K562 (cell line): ENCODE data around the gene TFEB. TPM values are rescaled to one million over a fixed set of nuclear protein-coding genes. Genes with fewer than 3 reads are reported as not detected.
A peak's percentile ranks its signal among the peaks of the same experiment; 100 is the strongest.

ENCODE experiments used
- BHLHE40 ChIP-seq: IDR thresholded peaks from 2 replicates; pipeline ENCODE4 v1.6.1; 2011; ENCODE audit warnings: low read length, improper control_type of control experiment
- BMI1 ChIP-seq: fragments of 150-350 bp; IDR thresholded peaks from 2 replicates; pipeline ENCODE4 v1.6.1; 2014; ENCODE audit warnings: low read length
- CBX3 ChIP-seq, 2 experiments: IDR thresholded peaks; 1 replicate in 1 of 2; 2 replicates in 1 of 2; pipeline ENCODE4 v1.6.1; 2012; ENCODE audit warnings: inconsistent platforms in 2 of 2, low read length in 2 of 2, borderline replicate concordance in 1 of 2, control low read depth in 1 of 2
- CUX1 ChIP-seq: fragments of 200-800 bp; sonication (Bioruptor generic); IDR thresholded peaks from 2 replicates; pipeline ENCODE4 v1.6.1; 2016; ENCODE audit warnings: missing genetic modification characterization, missing compliant biosample characterization
- DEAF1 ChIP-seq: fragments of 450-650 bp; formaldehyde crosslinking; IDR thresholded peaks from 2 replicates; pipeline ENCODE4 v1.4.0; 2020; ENCODE audit warnings: mild to moderate bottlenecking, moderate library complexity
- FUS ChIP-seq: fragments of 200-400 bp; formaldehyde crosslinking; optimal IDR thresholded peaks from 2 replicates; pipeline ENCODE3; 2017; ENCODE audit warnings: low read depth, low read length
- HDAC3 ChIP-seq: fragments of 450-650 bp; IDR thresholded peaks from 2 replicates; pipeline ENCODE4 v1.6.1; 2018; ENCODE audit warnings: borderline replicate concordance, mild to moderate bottlenecking, moderate library complexity; ENCODE audit not compliant: partially characterized antibody
- MNT ChIP-seq, 2 experiments: fragments of 450-650 bp; conservative IDR thresholded peaks; 2 replicates each; pipeline ENCODE4 v1.6.1; 2017; ENCODE audit warnings: mild to moderate bottlenecking in 2 of 2, moderate library complexity in 2 of 2
- MXI1 ChIP-seq: IDR thresholded peaks from 2 replicates; pipeline ENCODE4 v1.6.1; 2011; ENCODE audit warnings: low read depth, mild to moderate bottlenecking, improper control_type of control experiment, low read length
- PPARD ChIP-seq: fragments of 250-450 bp; sonication (Bioruptor Pico); IDR thresholded peaks from 2 replicates; pipeline ENCODE4 v1.8.0; 2022; ENCODE audit warnings: inconsistent platforms, mild to moderate bottlenecking, moderate library complexity
- PTBP1 ChIP-seq: fragments of 200-400 bp; formaldehyde crosslinking; IDR thresholded peaks from 2 replicates; pipeline ENCODE4 v1.6.1; 2017; ENCODE audit warnings: low read depth, low read length
- PTTG1 ChIP-seq: fragments of 450-650 bp; IDR thresholded peaks from 2 replicates; pipeline ENCODE4 v1.6.1; 2016; ENCODE audit warnings: low read depth, mild to moderate bottlenecking, missing genetic modification characterization, missing compliant biosample characterization
- RB1 ChIP-seq: fragments of 450-650 bp; IDR thresholded peaks from 2 replicates; pipeline ENCODE4 v1.6.1; 2017; ENCODE audit warnings: low read depth, mild to moderate bottlenecking
- ZNF449 ChIP-seq: fragments of 250-450 bp; sonication (Bioruptor Pico); IDR thresholded peaks from 2 replicates; pipeline ENCODE4 v1.8.0; 2022; ENCODE audit warnings: moderate library complexity, mild to moderate bottlenecking, inconsistent platforms
- ZNF655 ChIP-seq: fragments of 250-450 bp; sonication (Bioruptor Pico); IDR thresholded peaks from 2 replicates; pipeline ENCODE4 v1.5.0; 2021
- ZZZ3 ChIP-seq: fragments of 450-650 bp; IDR thresholded peaks from 2 replicates; pipeline ENCODE4 v1.6.1; 2016; ENCODE audit warnings: antibody characterized with exemption, mild to moderate bottlenecking, moderate library complexity
- polyA plus RNA-seq, 8 experiments: library from polyadenylated mRNA; depleted of rRNA in 4 of 8; stranded (reverse) in 5 of 8; unstranded in 3 of 8; fragments of >200 nt; fragmentation: Nextera tagmentation in 2 of 8; fragmentation: Illumina TruSeq in 1 of 8; extraction: Ambion mirVana in 2 of 8; extraction: Trizol in 1 of 8; gene quantifications; 2 replicates each; pipeline versions ENCODE4 v1.2.1 to v1.2.3, GENCODE V29; 2011 to 2014; ENCODE audit warnings: inconsistent platforms in 1 of 8, missing spikeins in 1 of 8
- total RNA-seq, 7 experiments: library from RNA; depleted of rRNA in 6 of 7; stranded (reverse); fragments of >200 nt in 6 of 7; fragmentation: Illumina TruSeq in 2 of 7; extraction: Trizol in 2 of 7; gene quantifications; 2 replicates each; pipeline versions ENCODE4 v1.2.1 to v1.2.3, GENCODE V29; 2011 to 2021; ENCODE audit warnings: low replicate concordance in 1 of 7

TFEB gene
- total and polyA plus RNA-seq, 9 of the 15 experiments (the other 6 are each of a cell fraction or from before 2014, with no cell fraction given) = 0.04 to 4.7 (median 2.0) TPM

- TF ChIP-seq CUX1 (CRISPR knock-in tag) = no peak
- no peak for TF ChIP-seq HDAC3
- TF ChIP-seq PPARD (CRISPR knock-in tag) = no peak
- TF ChIP-seq RB1 = peak; percentile 99
- TF ChIP-seq BMI1 = no peak
- TF ChIP-seq CBX3 (IDR thresholded peaks at IDR 0.05; ENCODE audit: borderline replicate concordance in 1 of 2, low read length in 2 of 2) = 0 out of 3 replicates have a peak, but pooled peaks of 1 of the 2 experiments have one; percentile 42
- peak; percentile 99 for TF ChIP-seq DEAF1 (CRISPR knock-in tag)
- TF ChIP-seq PTBP1 = no peak
- no peak for TF ChIP-seq PTTG1 (tag)
- TF ChIP-seq MNT (conservative IDR thresholded peaks at IDR 0.05) = peak; percentile 51 to 79; a peak in 3 of 4 replicates
- TF ChIP-seq BHLHE40 = peak; percentile 76
- TF ChIP-seq ZNF449 (CRISPR knock-in tag) = no peak
- no peak for TF ChIP-seq ZNF655 (CRISPR knock-in tag)
- TF ChIP-seq ZZZ3 = no peak
- TF ChIP-seq MXI1 = 0 out of 2 replicates have a peak, but pooled peaks have one; percentile 28
- TF ChIP-seq FUS = no peak
These were observed 44.6 kb upstream of the TFEB start, which contains the start of gene FRS3 (continued) for GRCh38 chr6:41779788-41780550.
